Hematopoietic multipotent progenitor cell treated with erythropoietin and hydrocortisone succinate and interleukin-3 and kit ligand, for 4 days (in vitro differentiated cells): ENCODE measurements around the gene DCPS.

ENCODE experiments used
- DNase-seq: peaks from one replicate; pipeline ENCODE4 v3.0.0-alpha.2; 2015

Gene DCPS

DNA sequence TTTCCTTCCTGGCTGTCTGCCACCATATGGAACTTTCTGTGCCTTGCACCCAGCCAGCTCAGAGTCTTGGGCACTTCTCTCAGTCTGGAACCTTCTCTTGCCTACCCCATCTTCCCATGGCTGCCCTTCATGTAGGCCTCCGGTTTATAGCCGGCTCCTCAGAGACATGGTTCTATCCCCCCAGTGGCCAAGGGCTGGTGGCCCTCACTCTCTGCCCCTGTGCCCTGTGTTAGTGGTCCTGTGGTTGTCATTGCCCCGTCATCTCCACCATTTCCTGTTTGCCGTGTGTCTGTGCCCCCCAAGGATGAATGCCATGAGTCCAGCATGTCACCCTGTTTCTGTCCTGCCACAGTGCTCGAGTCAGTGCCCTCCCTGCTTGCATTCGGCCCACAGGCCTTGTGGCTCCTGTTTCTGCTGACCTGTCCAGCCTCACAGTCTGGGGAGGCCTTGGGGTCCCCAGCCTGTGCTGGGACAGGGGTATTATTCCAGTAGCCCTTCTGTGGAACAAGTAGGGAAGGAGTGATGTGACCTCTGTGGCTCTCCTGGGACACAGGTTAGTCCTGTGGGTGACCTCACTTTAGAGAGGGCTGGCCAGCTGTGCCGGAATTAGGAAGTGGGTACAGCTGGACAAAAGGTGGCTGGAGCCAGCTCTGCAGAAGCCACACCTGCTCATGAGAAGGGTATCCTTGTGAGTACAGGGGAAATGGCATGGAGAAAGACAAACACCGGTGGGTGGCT is 82.3 kb downstream of the DCPS start:
- no peak for DNase-seq

DNA sequence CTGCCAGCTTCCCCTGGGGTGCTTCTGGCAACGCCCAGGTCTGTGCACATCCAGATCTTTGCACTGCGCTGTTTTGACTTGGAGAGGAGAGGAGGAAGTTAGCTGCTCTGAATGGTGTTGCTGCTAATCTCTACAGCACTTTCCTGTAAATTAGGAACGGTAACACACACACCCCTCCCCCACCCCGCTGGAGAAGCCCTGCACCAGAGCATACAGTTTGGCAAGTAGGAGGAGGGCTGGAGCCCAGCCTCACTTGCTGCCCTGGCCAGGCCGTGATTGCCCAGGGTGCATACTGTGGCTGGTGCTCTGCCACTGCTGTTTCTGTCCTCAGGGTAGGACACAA is 82.8 kb downstream of the DCPS start:
- peak; percentile 89 for DNase-seq

DNA sequence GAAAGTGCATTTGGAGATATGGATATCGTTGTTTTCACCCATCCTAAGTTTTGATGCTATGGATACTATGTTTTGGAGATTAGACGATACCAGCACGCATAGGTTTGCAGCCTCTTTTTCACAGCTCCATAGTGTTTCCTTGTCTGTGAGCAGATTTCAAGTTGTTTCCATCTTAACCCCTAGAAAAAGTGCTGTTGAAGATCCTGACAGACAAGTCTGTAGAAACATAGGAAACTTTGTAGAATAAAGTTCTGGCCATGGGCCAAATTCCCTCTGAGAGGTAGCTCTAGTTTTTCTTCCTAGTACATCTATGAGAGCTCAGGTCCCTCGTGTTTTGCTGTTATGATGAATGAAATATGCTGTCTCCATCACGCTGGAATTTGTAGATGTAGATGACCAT is 84.0 kb downstream of the DCPS start:
- DNase-seq = no peak

DNA sequence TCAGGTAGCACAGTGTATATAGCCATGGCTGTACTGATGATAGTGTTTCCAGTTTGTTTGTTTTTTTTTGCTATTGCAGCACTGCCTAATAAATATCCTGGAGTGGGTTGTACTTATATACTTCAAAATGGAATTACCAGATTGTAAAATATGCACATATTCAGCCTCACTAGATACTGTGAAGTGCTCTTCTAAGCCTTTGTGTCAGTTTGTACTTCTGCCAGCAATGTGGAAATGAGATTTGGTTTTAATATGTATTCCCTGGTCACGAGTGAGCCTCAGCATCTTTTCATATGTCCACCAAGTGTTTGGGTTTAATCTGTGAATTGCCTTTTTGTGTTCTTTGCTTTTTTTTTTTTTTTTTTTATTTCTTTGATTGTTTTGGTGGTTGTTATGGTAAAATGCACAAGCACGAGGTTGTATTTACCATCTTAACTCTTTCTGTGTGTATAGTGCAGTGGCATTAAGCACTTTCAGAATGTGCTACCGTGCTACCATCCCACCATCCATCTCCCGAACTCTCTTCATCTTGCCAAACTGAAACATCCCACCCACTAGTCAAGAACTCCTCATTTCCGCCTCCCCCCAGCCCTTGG is 86.5 kb downstream of the DCPS start:
- DNase-seq = no peak

DNA sequence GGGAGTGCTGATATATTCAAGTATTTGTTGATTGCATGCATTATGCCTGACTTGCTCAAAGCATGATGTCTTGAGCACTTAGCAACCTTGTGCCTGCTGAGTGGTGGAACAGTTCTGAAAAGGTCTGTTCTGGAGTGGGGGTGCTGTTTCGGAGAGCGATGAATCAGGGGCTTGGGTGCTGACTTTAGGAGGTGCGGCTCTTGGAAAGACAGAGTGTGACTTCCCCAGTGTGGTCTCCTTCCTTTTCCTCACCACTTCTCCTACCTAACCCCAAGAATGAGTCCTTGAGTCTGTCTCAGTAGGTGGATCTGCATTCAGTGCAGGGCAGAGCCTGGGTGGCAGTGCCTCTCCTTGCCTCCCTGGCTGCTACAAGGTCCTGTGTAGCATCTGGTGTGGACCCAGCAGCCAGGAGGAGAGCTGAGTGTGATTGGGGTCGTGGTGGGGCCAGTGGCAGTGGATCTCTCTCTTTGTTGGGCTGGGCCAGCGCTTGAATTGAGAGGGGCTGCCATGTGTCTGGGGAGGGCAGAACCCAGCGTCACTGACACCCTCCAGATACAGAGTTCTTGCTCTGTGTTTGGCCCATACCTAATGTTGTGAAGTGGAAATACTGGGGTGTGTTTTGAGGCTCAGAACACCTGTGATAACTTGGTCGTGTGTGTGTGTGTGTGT is 87.6 kb downstream of the DCPS start:
- peak; percentile 46 for DNase-seq

DNA sequence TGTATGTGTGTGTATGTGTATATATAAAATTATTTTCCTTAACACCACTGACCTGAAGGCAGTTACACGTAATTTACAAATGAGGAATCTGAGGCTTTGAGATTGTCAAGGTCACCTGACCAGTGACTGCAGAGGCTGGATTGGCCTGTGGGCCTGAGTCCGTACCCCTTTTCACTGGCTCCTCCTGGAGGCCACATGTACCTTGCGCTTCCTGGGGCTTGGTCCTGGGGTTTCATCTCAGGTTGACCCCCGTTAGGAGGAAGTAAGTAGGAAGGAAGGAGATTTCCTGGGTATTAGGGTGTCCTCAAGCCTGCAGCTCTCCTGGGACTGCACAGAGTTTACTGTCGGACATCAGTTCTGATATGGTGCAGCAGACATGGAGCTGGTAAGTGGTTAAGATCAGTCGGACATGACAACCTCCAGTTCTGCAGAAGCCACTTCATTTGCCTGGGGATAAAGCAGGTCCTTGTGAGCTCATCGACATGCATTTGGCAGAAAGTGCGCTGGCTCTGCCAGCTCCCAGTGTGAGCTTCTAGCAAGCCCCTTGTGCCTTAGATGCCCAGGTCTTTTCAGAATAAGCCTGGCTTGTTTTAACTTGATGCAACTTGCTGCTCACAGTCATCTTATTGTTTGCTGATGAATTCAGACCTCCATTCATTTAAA is 88.2 kb downstream of the DCPS start:
- DNase-seq = peak; percentile 84

DNA sequence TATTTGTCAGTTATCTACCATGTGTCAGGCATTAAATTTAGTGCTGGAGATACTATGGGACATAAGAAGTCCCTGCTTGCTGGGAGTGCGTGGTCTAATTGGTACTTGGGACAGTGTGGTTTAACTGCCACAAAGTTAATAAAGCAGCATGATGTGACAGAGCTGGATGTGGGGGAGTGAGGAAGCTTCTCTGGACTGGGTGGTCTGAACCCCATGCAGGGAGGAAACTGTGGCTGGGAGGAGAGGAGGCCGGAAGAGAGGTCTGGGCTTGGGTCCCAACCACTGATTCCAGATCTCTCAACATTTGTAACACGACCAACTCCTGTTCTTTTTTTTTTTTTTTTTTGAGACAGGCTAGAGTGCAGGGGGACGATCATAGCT is 88.8 kb downstream of the DCPS start:
- peak; percentile 96 for DNase-seq

DNA sequence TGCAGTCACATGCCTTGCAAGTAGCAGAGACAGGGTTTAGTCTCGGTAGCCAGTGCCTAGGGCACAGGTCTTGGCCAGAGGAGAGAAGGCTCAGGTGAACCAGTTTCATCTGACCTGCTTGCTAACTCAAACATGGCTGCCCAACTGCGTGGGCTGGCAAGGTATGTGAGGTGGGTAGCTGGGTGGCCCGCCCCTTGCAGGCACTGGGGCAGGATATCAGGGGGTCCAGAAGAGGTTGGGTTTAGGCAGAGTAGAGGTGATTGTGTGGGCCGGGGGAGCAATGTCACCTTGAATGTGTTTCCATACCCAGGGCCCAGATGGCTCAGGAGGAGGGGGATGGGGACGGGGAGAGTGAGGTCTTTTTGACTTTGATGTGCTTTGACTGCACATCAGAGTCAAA is 89.3 kb downstream of the DCPS start:
- no peak for DNase-seq

DNA sequence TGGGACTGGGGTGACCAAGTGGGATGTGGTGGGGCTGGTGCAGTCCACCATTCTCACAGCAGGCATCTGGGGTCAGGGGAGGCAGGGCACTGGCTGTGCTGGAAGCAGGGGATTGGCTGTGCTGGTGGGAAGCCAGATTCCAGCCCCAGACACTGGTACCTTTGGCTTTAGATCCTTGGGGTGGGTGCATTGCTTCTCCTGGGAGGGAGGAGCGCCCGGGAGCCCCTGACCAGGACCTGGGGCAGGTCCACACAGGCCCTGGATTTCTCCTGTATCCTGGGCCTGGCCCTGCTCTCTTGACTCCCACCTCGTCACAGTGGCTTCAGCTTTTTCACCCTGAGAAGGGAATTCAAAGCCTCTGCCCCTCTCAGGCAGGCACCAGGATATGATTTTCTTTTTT is 90.2 kb downstream of the DCPS start:
- DNase-seq = no peak

DNA sequence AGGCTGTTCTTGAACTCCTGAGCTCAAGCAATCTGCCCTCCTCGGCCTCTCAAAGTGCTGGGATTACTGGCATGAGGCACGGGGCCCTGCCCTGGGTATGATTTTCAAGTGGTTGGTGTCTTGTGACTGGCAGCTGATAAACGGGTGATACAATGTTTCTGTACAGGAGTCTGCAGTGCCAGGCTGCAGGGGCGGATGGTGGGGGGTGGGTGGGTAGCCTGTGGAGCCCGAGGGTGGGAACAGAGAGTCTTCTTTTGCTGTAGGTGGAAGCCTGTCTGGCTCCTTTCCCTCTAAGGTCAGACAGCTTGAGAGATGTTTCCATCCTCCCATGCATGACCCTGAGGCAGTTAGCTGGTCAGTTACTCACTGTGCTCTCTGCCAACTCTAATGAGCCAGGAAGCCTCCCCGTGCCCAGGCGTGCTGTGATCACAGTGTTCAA is 90.8 kb downstream of the DCPS start:
- peak; percentile 52 for DNase-seq
